Ectodermal cell (in vitro differentiated cells): ENCODE measurements around the gene F2RL3.

ENCODE experiments used
- H3K27ac ChIP-seq: 2 replicates; pipeline ENCODE4 v1.7.0; 2013; ENCODE audit warnings: mild to moderate bottlenecking, low read depth, low read length; ENCODE audit not compliant: insufficient read depth, poor library complexity, severe bottlenecking
- H3K27me3 ChIP-seq: 2 replicates; pipeline ENCODE4 v1.7.0; 2013; ENCODE audit warnings: mild to moderate bottlenecking, low read length; ENCODE audit not compliant: insufficient read depth, control insufficient read depth, poor library complexity, severe bottlenecking
- H3K36me3 ChIP-seq: one replicate; pipeline ENCODE4 v1.7.0; 2013; ENCODE audit warnings: low read length; ENCODE audit not compliant: control insufficient read depth, insufficient read depth
- H3K4me1 ChIP-seq: one replicate; pipeline ENCODE4 v1.7.0; 2013; ENCODE audit warnings: low read length; ENCODE audit not compliant: control insufficient read depth, insufficient read depth
- H3K4me3 ChIP-seq: 2 replicates; pipeline ENCODE4 v1.7.0; 2013; ENCODE audit warnings: low read depth, low read length, control low read depth; ENCODE audit not compliant: insufficient read depth
- H3K9me3 ChIP-seq: 2 replicates; pipeline ENCODE4 v1.7.0; 2013; ENCODE audit warnings: mild to moderate bottlenecking, low read length, moderate library complexity; ENCODE audit not compliant: control insufficient read depth
- WGBS, 2 experiments: methylation state at CpG; one replicate each; pipeline ENCODE4 v1.1.7; 2013; ENCODE audit warnings: missing lambda C conversion rate in 2 of 2; 5-methylcytosine and 5-hydroxymethylcytosine counted together

Gene F2RL3

GRCh38 chr19:16902545-16902944 is 13.7 kb downstream of the F2RL3 start:
- Histone ChIP-seq H3K4me3 (no peak overlapping the region), H3K9me3 (no peaks in the 10 kb centered on the region), H3K4me1 (no peaks in the 10 kb centered on the region), H3K27ac (no peak overlapping the region), H3K36me3 (no peaks in the 10 kb centered on the region), H3K27me3 (peaks cover 17% of the 10 kb centered on the region)
- 94% methylated on average over 12 of the region's 12 CpGs for WGBS, 2 experiments

DNA sequence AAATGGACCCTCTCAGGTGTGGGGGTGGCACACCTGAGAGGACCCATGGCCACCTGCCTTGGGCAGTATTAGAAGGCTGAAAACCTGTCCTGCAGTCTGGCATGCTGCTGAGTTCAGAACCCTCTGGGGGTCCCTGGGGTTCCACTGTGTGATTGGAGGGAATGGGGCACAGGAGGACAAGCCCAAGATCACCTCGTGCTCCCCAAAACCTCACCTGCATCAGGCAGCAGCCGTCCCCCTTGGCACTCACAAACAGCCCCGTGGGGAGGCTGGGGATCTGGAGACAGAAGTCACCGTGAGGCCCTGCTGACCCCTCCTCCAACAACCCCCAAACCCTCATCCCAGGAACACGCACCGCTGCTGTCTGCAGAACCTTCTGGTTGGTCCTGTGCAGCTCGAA is 14.5 kb downstream of the F2RL3 start:
- H3K4me3 ChIP-seq = no peak overlapping the region
- no peaks in the 10 kb centered on the region for H3K36me3 ChIP-seq
- H3K9me3 ChIP-seq = no peaks in the 10 kb centered on the region

GRCh38 chr19:16904599-16904998 is 15.8 kb downstream of the F2RL3 start:
- H3K36me3 ChIP-seq = no peaks in the 10 kb centered on the region
- no peaks in the 10 kb centered on the region for H3K9me3 ChIP-seq
- no peaks in the 10 kb centered on the region for H3K4me1 ChIP-seq
- WGBS, 2 experiments = 84 to 89% methylated on average over 5 of the region's 5 CpGs
- H3K27ac ChIP-seq = no peak overlapping the region
- H3K4me3 ChIP-seq = no peak overlapping the region
- no peaks in the 10 kb centered on the region for H3K27me3 ChIP-seq

More for the DNA sequence above, 14.5 kb downstream of the F2RL3 start:
- no peaks in the 10 kb centered on the region for H3K4me1 ChIP-seq
- H3K27me3 ChIP-seq = peaks cover 9% of the 10 kb centered on the region
- WGBS, 2 experiments = 92 to 96% methylated on average over 7 of the region's 7 CpGs
- no peak overlapping the region for H3K27ac ChIP-seq

GRCh38 chr19:16908759-16909158 is 20.0 kb downstream of the F2RL3 start:
- Histone ChIP-seq H3K4me3 (no peak overlapping the region), H3K27ac (no peak overlapping the region), H3K36me3 (peaks cover 4% of the 10 kb centered on the region), H3K9me3 (no peaks in the 10 kb centered on the region), H3K4me1 (no peaks in the 10 kb centered on the region), H3K27me3 (no peaks in the 10 kb centered on the region)
- WGBS, 2 experiments = 86 to 88% methylated on average over 12 of the region's 12 CpGs

DNA sequence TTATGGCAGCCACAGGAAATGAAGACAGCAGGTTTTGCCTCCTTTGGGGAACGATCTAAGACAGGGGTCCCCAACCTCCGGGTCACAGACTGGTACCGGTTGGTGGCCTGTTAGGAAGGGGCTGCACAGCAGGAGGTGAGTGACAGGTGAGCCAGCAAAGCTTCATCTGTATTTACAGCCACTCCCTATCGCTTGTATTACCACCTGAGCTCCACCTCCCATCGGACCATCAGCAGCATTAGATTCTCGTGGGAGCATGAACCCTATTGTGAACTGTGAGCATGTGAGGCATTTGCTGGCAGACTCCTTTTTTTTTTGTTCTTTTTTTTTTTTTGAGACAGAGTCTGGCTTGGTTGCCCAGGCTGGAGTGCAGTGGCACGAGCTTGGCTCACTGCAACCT is 22.2 kb downstream of the F2RL3 start:
- no peaks in the 10 kb centered on the region for H3K4me1 ChIP-seq
- no peak overlapping the region for H3K4me3 ChIP-seq
- WGBS, 2 experiments = 92% methylated on average over 7 of the region's 7 CpGs
- no peaks in the 10 kb centered on the region for H3K27me3 ChIP-seq
- H3K36me3 ChIP-seq = peaks cover 5% of the 10 kb centered on the region
- H3K9me3 ChIP-seq = no peaks in the 10 kb centered on the region
- H3K27ac ChIP-seq = no peak overlapping the region

DNA sequence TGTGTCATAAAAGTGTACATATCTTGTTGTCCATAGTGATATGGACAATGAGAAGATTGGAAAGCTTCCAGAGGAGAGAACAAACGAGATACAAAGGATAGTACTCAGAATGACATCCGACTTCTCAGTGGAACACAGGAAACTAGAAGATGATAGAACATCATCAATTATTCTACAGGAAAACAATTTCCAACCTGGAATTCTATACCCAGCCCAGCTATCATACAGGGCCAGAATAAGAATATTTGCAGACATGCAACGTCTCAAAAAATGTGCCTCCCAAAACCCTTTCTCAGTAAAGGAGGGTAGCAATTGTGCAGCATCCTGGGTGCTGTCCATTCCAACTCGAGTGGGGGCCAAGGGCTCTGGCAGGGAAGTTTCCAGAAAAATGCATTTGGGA is 24.0 kb downstream of the F2RL3 start:
- 82 to 93% methylated on average over 4 of the region's 4 CpGs for WGBS, 2 experiments
- no peaks in the 10 kb centered on the region for H3K9me3 ChIP-seq

DNA sequence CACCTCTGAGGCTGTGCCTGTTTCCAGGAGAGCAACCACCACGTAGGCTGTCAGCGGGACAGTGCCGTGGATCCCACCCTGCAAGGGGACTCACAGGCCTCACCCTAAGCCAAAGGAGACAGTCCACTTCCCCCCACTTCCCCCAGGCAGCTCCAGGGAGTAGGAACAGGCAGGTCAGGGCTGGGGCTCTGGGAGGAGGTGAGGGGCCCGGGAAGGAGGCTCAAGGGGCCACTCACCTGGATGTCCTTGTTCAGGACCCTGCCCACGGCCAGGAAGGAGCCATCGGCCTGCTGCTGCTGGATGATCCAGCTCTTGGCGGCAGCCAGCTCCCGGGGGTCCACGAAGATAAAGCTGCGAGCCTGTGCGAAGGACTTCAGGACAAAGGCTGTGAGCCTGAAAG is 25.6 kb downstream of the F2RL3 start:
- Histone ChIP-seq H3K27me3 (no peaks in the 10 kb centered on the region), H3K27ac (no peak overlapping the region), H3K36me3 (peaks cover 5% of the 10 kb centered on the region), H3K4me3 (no peak overlapping the region), H3K4me1 (no peaks in the 10 kb centered on the region), H3K9me3 (no peaks in the 10 kb centered on the region)
- WGBS, 2 experiments = 91 to 93% methylated on average over 11 of the region's 11 CpGs

More for the DNA sequence above, 24.0 kb downstream of the F2RL3 start:
- peaks cover 5% of the 10 kb centered on the region for H3K36me3 ChIP-seq
- no peak overlapping the region for H3K27ac ChIP-seq
- no peak overlapping the region for H3K4me3 ChIP-seq
- H3K4me1 ChIP-seq = no peaks in the 10 kb centered on the region
- H3K27me3 ChIP-seq = no peaks in the 10 kb centered on the region

DNA sequence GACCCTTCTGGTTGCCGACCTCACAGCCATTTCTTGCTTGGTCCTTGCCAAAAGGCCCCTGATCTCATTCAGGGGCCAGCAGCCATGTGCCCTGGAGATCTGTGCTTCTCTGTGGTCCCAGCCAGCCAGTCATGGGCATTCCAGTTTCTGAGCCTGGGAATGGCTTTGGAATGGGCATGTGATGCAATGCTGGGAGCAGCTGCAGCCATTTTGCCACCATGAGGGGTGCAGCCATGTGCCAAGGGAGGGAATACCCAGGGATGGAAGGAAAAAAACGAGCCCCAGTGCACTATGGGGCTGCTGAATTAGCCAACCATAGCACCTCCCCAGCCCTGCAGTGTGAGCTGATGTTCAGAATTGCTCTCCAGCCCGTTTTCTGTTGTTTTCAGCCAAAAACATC is 26.3 kb downstream of the F2RL3 start:
- Histone ChIP-seq H3K9me3 (no peaks in the 10 kb centered on the region), H3K4me3 (no peak overlapping the region), H3K27me3 (no peaks in the 10 kb centered on the region), H3K36me3 (peaks cover 8% of the 10 kb centered on the region), H3K27ac (no peak overlapping the region), H3K4me1 (no peaks in the 10 kb centered on the region)
- WGBS, 2 experiments = 77 to 81% methylated on average over 3 of the region's 3 CpGs

GRCh38 chr19:16915734-16916133 is 26.9 kb downstream of the F2RL3 start:
- no peak overlapping the region for H3K4me3 ChIP-seq
- H3K27me3 ChIP-seq = no peaks in the 10 kb centered on the region
- WGBS, 2 experiments = 57 to 61% methylated on average over 3 of the region's 3 CpGs

DNA sequence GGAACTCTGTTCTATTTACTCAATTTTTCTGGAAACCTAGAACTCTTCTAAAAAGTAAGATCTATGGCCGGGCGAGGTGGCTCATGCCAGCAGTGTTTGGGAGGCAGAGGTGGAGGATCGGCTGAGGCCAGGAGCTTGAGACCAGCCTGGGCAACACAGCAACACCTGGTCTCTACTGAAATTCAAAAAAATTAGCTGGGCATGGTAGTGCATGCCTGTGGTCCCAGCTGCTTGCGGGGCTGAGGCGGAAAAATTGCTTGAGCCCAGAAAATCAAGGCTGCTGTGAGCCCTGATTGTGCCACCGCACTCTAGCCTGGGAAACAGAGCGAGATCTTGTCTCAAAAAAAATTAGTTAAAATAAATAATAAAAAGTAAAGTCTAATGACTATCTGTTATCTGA is 28.6 kb downstream of the F2RL3 start:
- H3K36me3 ChIP-seq = peaks cover 8% of the 10 kb centered on the region
- no peaks in the 10 kb centered on the region for H3K27me3 ChIP-seq
- no peaks in the 10 kb centered on the region for H3K4me1 ChIP-seq
- WGBS, 2 experiments = 79 to 81% methylated on average over 7 of the region's 7 CpGs
- H3K9me3 ChIP-seq = no peaks in the 10 kb centered on the region
- no peak overlapping the region for H3K27ac ChIP-seq
- no peak overlapping the region for H3K4me3 ChIP-seq

More at GRCh38 chr19:16915734-16916133, 26.9 kb downstream of the F2RL3 start:
- H3K4me1 ChIP-seq = no peaks in the 10 kb centered on the region
- peaks cover 8% of the 10 kb centered on the region for H3K36me3 ChIP-seq
- no peak overlapping the region for H3K27ac ChIP-seq
- H3K9me3 ChIP-seq = no peaks in the 10 kb centered on the region

DNA sequence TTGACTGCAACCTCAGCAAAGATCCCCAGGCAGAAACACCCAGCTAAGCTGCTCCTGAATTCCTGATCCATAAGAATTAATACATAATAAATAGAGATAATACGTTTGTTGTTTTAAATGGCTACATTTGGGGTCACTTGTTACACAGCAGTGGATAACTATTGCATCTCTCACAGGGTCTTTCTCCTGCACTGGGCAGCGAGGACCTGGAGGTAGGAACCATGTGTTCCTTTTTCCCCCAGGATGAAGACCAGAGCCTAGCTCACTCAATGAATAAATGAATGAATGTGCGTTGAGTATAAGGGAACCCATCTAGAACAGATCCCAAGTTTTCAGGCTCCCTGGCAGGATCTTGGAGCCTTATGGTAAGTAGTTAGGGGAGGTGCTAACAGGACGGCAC is 30.7 kb downstream of the F2RL3 start:
- Histone ChIP-seq H3K4me3 (no peak overlapping the region), H3K36me3 (peaks cover 3% of the 10 kb centered on the region), H3K4me1 (no peaks in the 10 kb centered on the region), H3K27ac (no peak overlapping the region), H3K9me3 (no peaks in the 10 kb centered on the region), H3K27me3 (no peaks in the 10 kb centered on the region)
- 78 to 83% methylated on average over 4 of the region's 4 CpGs for WGBS, 2 experiments
